Ovary (tissue), 9 donors: Measurements from ENCODE around the gene CUL9. TPM values are rescaled to one million over a fixed set of nuclear protein-coding genes. Genes with fewer than 3 reads are reported as not detected.

Experiments used
- DNase-seq, 5 donors: peaks; one replicate each; pipeline ENCODE4 v3.0.0-alpha.2; 2019 to 2020
- H3K27ac ChIP-seq, 2 donors: fragments of 200-600 bp; one replicate each; pipeline versions ENCODE4 v1.5.1 to v1.8.0; 2019 to 2022
- H3K27me3 ChIP-seq: fragments of 200-600 bp; one replicate; pipeline ENCODE4 v1.8.0; 2022
- H3K36me3 ChIP-seq: fragments of 200-600 bp; sonication (generic); one replicate; pipeline ENCODE4 v1.5.1; 2019
- H3K4me1 ChIP-seq: one replicate; pipeline ENCODE4 v1.8.1; 2013; ENCODE audit warnings: mild to moderate bottlenecking, moderate library complexity; ENCODE audit not compliant: insufficient read depth
- H3K4me3 ChIP-seq: fragments of 200-600 bp; sonication (generic); one replicate; pipeline ENCODE4 v1.5.1; 2017
- H3K9me3 ChIP-seq, 2 donors: fragments of 200-600 bp in 1 of 2; sonication (generic) in 1 of 2; one replicate each; pipeline versions ENCODE4 v1.5.1 to v1.8.1; 2013 to 2019; ENCODE audit warnings: mild to moderate bottlenecking in 1 of 2, moderate library complexity in 1 of 2
- CTCF ChIP-seq, 3 donors: fragments of 450-650 bp in 2 of 3; fragments of 200-600 bp in 1 of 3; IDR thresholded peaks; one replicate each; pipeline versions ENCODE4 v1.5.1 to v1.8.0; 2016 to 2022; ENCODE audit warnings: antibody characterized with exemption in 3 of 3, mild to moderate bottlenecking in 1 of 3
- EP300 ChIP-seq: sonication (generic); formaldehyde crosslinking; IDR thresholded peaks from one replicate; pipeline ENCODE4 v1.6.1; 2017; ENCODE audit warnings: antibody characterized with exemption
- POLR2A ChIP-seq: fragments of 450-650 bp; IDR thresholded peaks from one replicate; pipeline ENCODE4 v1.6.1; 2017; ENCODE audit warnings: antibody characterized with exemption, mild to moderate bottlenecking, moderate library complexity
- WGBS, 3 donors: extraction: QIAGEN DNeasy Blood & Tissue Kit in 1 of 3; methylation state at CpG; one replicate each; pipeline versions ENCODE4 v1.1.5 to v1.1.7; 2013 to 2017; 5-methylcytosine and 5-hydroxymethylcytosine counted together
- intact Hi-C, 4 donors: fragments of 100-400 bp; cut with DNase I; formaldehyde crosslinking; loops; one replicate each; pipeline versions ENCODE4 v1.11.0 to v1.15.1; 2022 to 2023
- polyA plus RNA-seq, 2 donors: library from polyadenylated mRNA; stranded (reverse); fragments of 200-250 nt in 1 of 2; fragments of 350-450 nt in 1 of 2; fragmentation: Illumina TruSeq in 1 of 2; extraction: RNeasy Lipid Tissue Mini Kit (QIAGEN cat#74804) in 1 of 2; gene quantifications; one replicate each; pipeline ENCODE4 v1.2.3, GENCODE V29; 2013 to 2014
- total RNA-seq, 7 donors: library from RNA; depleted of rRNA in 2 of 7; stranded (reverse); fragments of >200 nt in 2 of 7; fragmentation: NEBNext Ultra II Directional in 3 of 7; extraction: Animal tissue kit (Norgen Biotek cat#: 25700) in 3 of 7; gene quantifications; one replicate each; pipeline versions ENCODE4 v1.1.0 to v1.2.4, GENCODE V29; 2016 to 2023
- donor health status: DM: no; HTN: no; CAD: no; lungs with moderate emphysema.
- donor health status: DM: no; HTN: no; CAD: no.
- donor health status: Bipolar disorder and iron deficiency.
- donor health status: DM: yes; HTN: yes; CAD: no.
- donor health status: DM: no; HTN: no; CAD: no.
- donor health status: DM: yes; HTN: yes; CAD: no.

The CUL9 gene
- total and polyA plus RNA-seq, 9 donors, result 15.9 to 44.5 (median 30.0) TPM

GRCh38 chr6:43264599-43265145 lies 82.7 kb downstream of the CUL9 start:
- no peak overlapping the region for H3K27ac ChIP-seq
- no peaks in the 10 kb centered on the region for H3K27me3 ChIP-seq
- intact Hi-C loops, result loop anchor here in 2 of 4 donors (10.0 kb wide), 2 partner anchors 230 to 240 kb away; no protein-coding TSS in a partner anchor
- TF ChIP-seq CTCF (IDR thresholded peaks at IDR 0.05), result no peak
- no peak for TF ChIP-seq EP300
- TF ChIP-seq POLR2A, result no peak
- no peaks in the 10 kb centered on the region for H3K9me3 ChIP-seq
- peaks cover 3% of the 10 kb centered on the region for H3K4me1 ChIP-seq
- no peak overlapping the region for H3K4me3 ChIP-seq
- WGBS, 3 donors, result 81 to 90% (median 85%) methylated on average over 5 of the region's 5 CpGs
- H3K36me3 ChIP-seq, result no peaks in the 10 kb centered on the region
- no peak for DNase-seq

GRCh38 chr6:43265564-43265963 lies 83.6 kb downstream of the CUL9 start:
- H3K27ac ChIP-seq, result no peak overlapping the region
- intact Hi-C loops, result loop anchor here in 2 of 4 donors (10.0 kb wide), 2 partner anchors 229 to 239 kb away; no protein-coding TSS in a partner anchor
- no peaks in the 10 kb centered on the region for H3K9me3 ChIP-seq
- WGBS, 3 donors, result 84 to 93% (median 90%) methylated on average over 6 of the region's 6 CpGs
- no peaks in the 10 kb centered on the region for H3K36me3 ChIP-seq
- TF ChIP-seq CTCF (IDR thresholded peaks at IDR 0.05) (no peak), EP300 (no peak), POLR2A (no peak)
- peaks cover 3% of the 10 kb centered on the region for H3K4me1 ChIP-seq
- no peak for DNase-seq
- H3K27me3 ChIP-seq, result no peaks in the 10 kb centered on the region
- no peak overlapping the region for H3K4me3 ChIP-seq

- intact Hi-C loops, result loop anchor here in 2 of 4 donors (10.0 kb wide), 2 partner anchors 227 to 237 kb away; no protein-coding TSS in a partner anchor
- TF ChIP-seq CTCF (IDR thresholded peaks at IDR 0.05) (no peak), EP300 (no peak), POLR2A (no peak)
- no peak for DNase-seq
These were observed 85.8 kb downstream of the CUL9 start for GRCh38 chr6:43267619-43268354.

GRCh38 chr6:43268355-43268700 lies 86.3 kb downstream of the CUL9 start:
- Histone ChIP-seq H3K27me3 (no peaks in the 10 kb centered on the region), H3K36me3 (no peaks in the 10 kb centered on the region), H3K9me3 (no peaks in the 10 kb centered on the region), H3K27ac (no peak overlapping the region), H3K4me3 (no peak overlapping the region), H3K4me1 (peaks cover 3% of the 10 kb centered on the region)
- WGBS, 3 donors, result 66 to 76% (median 71%) methylated on average over 3 of the region's 3 CpGs
- DNase-seq, result no peak
- no peak for TF ChIP-seq CTCF (IDR thresholded peaks at IDR 0.05)
- no peak for TF ChIP-seq EP300
- TF ChIP-seq POLR2A, result no peak
- intact Hi-C loops, result loop anchor here in 2 of 4 donors (10.0 kb wide), 2 partner anchors 226 to 236 kb away; no protein-coding TSS in a partner anchor

More at GRCh38 chr6:43267619-43268354, 85.8 kb downstream of the CUL9 start:
- Histone ChIP-seq H3K36me3 (no peaks in the 10 kb centered on the region), H3K27ac (no peak overlapping the region), H3K4me3 (no peak overlapping the region), H3K4me1 (peaks cover 3% of the 10 kb centered on the region), H3K27me3 (no peaks in the 10 kb centered on the region), H3K9me3 (no peaks in the 10 kb centered on the region)
- WGBS, 3 donors, result 61 to 69% (median 68%) methylated on average over 7 of the region's 7 CpGs
